Activated T-cell treated with anti-CD3 and anti-CD28 coated beads, Interleukin-2, amount 50 U/mL, for 1 hour (primary cell): ENCODE results near the gene CERS2.
"Not testable (repeated sequence)": the region's sequence is repeated elsewhere in the genome, so short reads cannot be mapped to it uniquely, and the experiment has no call there.

Experiments used
- DNase-seq: peaks from one replicate; pipeline ENCODE4 v3.0.0-alpha.2; 2020

The CERS2 gene

DNA sequence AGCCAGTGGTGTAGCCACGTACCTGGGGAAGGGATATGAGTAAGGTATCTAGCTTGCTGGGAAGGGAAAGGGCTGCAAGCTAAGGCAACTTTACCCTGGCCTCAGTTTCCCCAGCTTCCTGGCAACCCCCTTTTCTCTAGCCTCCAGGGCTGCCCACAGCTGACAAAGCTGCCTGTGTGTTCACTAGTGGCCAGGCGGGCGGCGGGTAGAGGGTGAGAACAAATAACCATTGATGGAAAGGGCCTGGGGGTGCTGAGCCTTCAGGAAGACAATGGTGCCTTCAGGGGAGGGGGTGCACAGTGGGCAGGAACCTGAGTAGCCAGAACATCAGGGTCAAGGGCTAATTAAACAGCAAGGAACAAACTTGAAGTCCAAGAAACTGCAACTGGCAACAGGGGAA, 6.1 kb downstream of the CERS2 start:
- no peak for DNase-seq

- no peak for DNase-seq
Measured at GRCh38 chr1:150967936-150968335, 6.7 kb downstream of the CERS2 start.

- no peak for DNase-seq
Measured at GRCh38 chr1:150966011-150966410, 8.6 kb downstream of the CERS2 start.

GRCh38 chr1:150965605-150966004, 9.0 kb downstream of the CERS2 start:
- no peak for DNase-seq

DNA sequence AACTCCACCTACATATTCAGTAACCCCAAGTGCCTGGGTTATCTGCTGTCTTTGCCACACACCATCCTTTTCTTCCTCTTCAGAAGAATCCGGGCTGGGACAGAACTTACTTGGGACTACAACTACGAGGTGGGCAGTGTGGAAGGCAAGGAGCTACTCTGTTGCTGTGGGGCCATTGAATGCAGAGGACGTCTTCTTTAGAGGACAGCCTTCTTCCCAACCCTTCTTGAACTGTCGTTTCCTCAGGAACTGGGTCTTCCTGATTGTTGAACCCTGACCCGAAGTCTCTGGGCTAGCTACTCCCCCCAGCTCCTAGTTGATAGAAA, 10.5 kb downstream of the CERS2 start:
- no peak for DNase-seq

DNA sequence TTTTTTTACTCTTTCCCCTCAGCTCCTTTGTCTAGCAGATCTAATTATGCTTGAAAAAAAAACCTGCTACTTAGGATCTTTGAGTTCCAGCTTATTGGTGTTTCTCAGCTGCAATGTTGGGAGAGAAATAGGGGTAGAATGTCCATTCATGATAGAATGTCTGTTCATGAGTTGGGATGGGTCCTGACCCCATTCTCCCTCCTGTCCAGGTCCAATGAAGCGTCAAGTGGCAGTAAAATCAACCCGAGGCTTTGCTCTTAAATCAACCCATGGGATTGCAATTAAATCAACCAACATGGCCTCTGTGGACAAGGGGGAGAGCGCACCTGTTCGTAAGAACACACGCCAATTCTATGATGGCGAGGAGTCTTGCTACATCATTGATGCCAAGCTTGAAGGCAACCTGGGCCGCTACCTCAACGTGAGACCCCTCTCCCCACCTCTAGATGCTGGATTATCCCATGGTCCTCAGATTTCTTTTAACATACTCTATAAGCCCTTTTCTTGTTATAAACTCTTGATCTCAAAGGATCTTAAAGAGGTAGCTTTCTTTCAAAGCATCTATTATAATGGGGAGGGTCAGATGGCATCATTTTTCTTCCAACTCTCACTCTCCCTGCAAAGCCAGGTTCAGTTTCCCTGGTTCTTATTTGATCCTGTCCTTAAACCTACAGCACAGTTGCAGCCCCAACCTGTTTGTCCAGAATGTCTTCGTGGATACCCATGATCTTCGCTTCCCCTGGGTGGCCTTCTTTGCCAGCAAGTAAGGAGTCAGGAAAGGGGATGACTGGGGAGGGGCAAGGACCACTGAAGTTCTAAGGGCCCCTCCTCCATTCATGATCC, 11.1 kb downstream of the CERS2 start:
- DNase-seq: no peak

GRCh38 chr1:150961756-150962155, 12.9 kb downstream of the CERS2 start:
- no peak for DNase-seq

DNA sequence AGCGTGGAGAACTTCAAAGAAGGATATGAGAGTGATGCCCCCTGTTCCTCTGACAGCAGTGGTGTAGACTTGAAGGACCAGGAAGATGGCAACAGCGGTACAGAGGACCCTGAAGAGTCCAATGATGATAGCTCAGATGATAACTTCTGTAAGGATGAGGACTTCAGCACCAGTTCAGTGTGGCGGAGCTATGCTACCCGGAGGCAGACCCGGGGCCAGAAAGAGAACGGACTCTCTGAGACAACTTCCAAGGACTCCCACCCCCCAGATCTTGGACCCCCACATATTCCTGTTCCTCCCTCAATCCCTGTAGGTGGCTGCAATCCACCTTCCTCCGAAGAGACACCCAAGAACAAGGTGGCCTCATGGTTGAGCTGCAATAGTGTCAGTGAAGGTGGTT, 14.0 kb downstream of the CERS2 start:
- DNase-seq: no peak

DNA sequence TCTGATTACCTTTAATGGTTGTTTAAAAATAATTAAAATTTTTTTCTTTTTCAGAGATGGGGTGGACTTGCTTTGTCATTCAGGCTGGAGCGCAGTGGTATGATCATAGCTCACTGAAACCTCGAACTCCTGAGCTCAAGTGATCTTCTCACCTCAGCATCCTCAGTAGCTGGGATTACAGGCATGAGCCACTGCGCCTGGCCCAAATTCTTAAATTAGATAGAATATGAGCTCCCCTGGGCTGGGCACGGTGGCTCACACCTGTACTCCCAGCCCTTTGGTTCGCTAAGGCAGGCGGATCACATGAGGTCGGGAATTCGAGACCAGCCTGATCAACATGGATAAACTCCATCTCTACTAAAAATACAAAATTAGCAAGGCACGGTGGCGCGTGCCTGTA, 17.0 kb downstream of the CERS2 start:
- DNase-seq: no peak

DNA sequence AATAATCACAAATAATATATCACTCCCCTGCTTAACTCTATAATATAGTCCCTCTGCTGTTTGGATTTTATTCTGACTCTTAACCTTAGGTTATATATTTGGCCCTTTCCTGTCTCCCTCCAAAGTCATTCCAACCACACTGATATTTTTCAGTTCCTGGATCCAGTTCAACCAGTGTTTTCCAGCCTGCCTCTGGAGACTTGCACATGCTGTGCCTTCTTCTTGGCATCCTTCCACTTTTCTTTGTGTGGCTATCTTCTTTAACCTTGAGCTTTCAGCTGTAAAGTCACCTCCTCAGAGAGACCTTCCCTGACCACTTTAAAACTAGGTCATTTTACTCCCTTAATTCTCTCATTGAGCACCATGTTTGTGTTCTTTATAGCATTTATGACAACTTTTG, 19.4 kb downstream of the CERS2 start:
- no peak for DNase-seq

DNA sequence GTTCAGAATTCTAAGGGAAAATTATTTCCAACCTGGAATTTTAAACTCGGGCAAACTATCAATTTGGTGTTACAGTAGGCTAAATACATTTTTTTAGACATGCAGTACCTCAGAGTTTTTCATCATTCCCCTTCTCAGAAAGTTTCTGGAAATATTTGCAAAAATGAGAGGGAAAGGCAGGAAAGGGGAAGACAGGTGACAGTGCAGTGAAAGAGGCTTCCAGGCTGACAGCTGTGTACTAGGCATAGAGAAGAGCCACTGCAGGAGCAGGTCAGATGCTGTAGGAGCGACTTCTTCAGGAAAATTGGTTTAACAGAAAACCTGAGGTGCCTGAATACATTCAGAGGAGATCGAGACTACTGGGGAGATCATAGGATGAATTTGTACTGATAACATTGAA, 19.9 kb downstream of the CERS2 start:
- no peak for DNase-seq

DNA sequence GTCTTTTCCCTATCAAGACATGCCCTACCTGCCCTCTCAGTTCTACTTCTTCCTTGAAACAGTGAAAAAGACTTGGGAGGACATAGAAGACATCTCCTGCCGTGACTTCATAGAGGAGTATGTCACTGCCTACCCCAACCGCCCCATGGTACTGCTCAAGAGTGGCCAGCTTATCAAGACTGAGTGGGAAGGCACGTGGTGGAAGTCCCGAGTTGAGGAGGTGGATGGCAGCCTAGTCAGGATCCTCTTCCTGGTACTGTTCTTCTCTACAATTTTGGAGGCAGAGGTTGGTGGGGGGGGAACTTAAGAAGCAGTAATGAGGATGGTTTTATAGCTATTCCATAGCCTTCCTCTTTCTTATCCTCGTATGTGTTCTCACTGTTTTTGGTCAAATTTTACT, 29.8 kb downstream of the CERS2 start:
- DNase-seq: no peak

DNA sequence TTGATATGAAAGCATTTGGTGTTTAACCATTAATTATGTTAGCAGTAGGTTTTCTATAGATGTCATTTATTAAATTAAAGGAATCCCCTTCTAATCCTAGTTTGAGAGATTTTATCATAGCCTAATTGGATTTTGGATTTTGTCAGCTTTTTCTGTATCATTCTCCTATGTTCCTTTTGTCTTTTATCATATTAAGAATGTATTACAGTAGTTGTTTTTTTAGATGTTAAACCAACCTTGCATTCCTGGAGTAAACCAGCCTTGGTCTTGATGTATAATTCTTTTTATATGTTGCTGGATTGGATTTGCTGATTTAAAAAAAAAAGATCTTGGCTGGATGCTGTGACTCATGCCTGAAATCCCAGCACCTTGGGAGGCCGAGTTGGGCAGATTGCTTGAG, 42.9 kb downstream of the CERS2 start:
- DNase-seq: no peak

DNA sequence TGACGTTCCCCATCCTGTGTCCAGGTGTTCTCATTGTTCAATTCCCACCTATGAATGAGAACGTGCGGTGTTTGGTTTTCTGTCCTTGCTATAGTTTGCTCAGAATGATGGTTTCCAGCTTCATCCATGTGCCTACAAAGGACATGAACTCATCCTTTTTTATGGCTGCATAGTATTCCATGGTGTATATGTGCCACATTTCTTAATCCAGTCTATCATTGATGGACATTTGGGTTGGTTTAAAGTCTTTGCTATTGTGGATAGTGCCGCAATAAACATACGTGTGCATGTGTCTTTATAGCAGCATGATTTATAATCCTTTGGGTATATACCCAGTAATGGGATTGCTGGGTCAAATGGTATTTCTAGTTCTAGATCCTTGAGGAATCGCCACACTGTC, 45.9 kb downstream of the CERS2 start:
- DNase-seq: not testable (repeated sequence)

- DNase-seq: no peak
Measured at GRCh38 chr1:150928286-150928685, 46.3 kb downstream of the CERS2 start.

GRCh38 chr1:150927624-150928023, 47.0 kb downstream of the CERS2 start:
- no peak for DNase-seq

DNA sequence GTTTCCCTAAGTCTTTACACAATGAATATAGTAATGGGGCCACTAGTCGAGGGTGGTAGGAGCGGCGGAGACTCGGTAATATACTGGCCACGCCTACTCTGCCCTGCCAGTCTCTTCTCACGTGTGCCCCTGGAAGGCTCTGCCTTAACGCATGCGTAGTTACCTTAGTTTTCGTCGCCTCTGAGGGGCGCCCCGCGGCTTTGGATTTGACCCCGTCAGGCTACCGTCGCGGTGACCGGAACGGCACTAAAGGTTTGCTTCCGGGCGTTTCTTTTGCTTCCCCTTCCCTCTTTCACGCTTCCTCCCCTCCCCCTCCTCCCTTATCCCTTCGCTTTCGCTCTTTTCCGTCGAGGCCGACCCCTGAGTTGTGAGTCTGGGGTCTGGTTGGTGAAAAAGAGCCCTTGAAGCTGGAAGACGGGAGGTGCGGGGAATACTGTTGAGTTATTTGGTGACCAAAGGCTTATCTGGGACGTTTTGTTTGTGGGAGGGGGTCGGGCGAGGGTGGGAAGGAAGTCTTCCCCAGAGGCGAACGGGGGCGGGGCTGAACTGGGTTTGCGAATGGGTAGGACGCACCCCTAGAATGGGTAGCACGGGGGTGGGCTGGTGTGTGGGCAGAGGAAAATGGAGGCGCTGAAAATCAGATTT, 48.4 kb downstream of the CERS2 start, which contains the start of gene SETDB1:
TSS of gene SETDB1 (plus strand) at position 267 of the 645 bp plus-strand sequence. CDS start 1,352 bp downstream, outside the sequence.
- DNase-seq: peak; percentile 87

GRCh38 chr1:150925080-150925479, 49.6 kb downstream of the CERS2 start:
- peak; percentile 24 for DNase-seq

DNA sequence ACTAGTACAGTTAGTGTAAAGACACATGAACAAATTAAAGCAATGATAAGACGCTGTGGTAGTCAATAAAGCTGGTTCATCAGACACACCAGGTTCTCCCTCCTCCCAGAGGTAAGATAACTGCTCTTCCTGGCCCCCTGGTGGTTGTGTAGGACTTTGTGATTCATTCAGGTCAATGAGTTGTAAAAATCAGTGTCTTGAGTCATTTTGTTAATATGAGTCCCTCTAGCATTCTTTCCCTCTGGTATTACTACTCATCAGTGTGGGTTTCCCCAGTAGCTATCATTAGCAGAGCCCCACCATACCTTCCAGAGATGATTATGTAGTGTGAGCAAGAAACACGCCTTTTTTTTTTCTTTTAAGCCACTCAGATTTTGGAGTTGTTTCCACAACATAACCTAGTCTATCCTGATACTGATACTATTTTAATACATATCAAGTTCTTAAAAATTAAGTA, 52.1 kb downstream of the CERS2 start:
- peak; percentile 59 for DNase-seq

DNA sequence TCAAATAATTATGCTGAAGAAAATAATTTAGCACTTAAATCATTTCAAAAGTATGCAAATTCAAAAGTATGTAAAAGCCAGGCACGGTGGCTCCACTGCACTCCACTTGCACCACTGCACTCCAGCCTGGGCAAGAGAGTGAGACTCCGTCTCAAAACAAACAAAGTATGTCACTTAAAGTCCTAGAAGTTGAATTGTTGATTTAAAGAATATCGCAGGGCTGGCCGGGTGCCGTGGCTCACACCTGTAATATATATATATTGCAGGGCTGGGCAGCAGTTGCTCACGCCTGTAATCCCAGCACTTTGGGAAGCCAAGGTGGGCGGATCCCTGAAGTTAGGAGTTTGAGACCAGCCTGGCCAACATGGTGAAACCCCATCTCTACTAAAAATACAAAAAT, 57.2 kb downstream of the CERS2 start:
- no peak for DNase-seq
